A673 (cell line): ENCODE measurements around the gene CXCL3.

Experiments used
- EZH2 ChIP-seq: fragments of 200-600 bp; sonication (generic); IDR thresholded peaks from 2 replicates; pipeline ENCODE4 v1.6.1; 2017; ENCODE audit warnings: borderline replicate concordance, low read depth, mild to moderate bottlenecking, mixed read lengths, antibody characterized with exemption, low read length; ENCODE audit not compliant: poor library complexity, severe bottlenecking
- TF ChIP-seq, protein P1 (sequence below): fragments of 300-800, 200-600 bp; sonication (generic); conservative IDR thresholded peaks from 2 replicates; pipeline ENCODE4 v1.5.1; 2017; ENCODE audit warnings: low read depth, mild to moderate bottlenecking, antibody characterized with exemption, low read length, moderate library complexity, mixed read lengths

- TF ChIP-seq, protein P1, sequence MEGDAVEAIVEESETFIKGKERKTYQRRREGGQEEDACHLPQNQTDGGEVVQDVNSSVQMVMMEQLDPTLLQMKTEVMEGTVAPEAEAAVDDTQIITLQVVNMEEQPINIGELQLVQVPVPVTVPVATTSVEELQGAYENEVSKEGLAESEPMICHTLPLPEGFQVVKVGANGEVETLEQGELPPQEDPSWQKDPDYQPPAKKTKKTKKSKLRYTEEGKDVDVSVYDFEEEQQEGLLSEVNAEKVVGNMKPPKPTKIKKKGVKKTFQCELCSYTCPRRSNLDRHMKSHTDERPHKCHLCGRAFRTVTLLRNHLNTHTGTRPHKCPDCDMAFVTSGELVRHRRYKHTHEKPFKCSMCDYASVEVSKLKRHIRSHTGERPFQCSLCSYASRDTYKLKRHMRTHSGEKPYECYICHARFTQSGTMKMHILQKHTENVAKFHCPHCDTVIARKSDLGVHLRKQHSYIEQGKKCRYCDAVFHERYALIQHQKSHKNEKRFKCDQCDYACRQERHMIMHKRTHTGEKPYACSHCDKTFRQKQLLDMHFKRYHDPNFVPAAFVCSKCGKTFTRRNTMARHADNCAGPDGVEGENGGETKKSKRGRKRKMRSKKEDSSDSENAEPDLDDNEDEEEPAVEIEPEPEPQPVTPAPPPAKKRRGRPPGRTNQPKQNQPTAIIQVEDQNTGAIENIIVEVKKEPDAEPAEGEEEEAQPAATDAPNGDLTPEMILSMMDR, result no peak
- TF ChIP-seq EZH2, result no peak
These were observed 26.4 kb downstream of the CXCL3 start for GRCh38 chr4:74012130-74012529.
